CD4-positive, alpha-beta T cell (primary cell): Measurements from ENCODE around the gene SETD3. TPM values are rescaled to one million over a fixed set of nuclear protein-coding genes. Genes with fewer than 3 reads are reported as not detected.

Source experiments
- ATAC-seq: fragments of 200-7000 bp; cut with Tn5 transposase; one replicate; pipeline ENCODE4 v1.10.0; 2022; ENCODE audit warnings: mild to moderate bottlenecking; ENCODE audit not compliant: poor library complexity
- CTCF ChIA-PET: fragments of 350-600 bp; sonication (Branson Sonifier 250); formaldehyde crosslinking; loops from one replicate; lab custom pipeline; 2021; ENCODE audit warnings: antibody characterized with exemption, inconsistent platforms; lab: Charles Lee
- POLR2A ChIA-PET: fragments of 350-600 bp; sonication (Branson Sonifier 250); formaldehyde crosslinking; loops from one replicate; lab custom pipeline; 2021; ENCODE audit warnings: antibody characterized with exemption, inconsistent platforms; lab: Charles Lee
- DNase-seq, 14 experiments: peaks; one replicate each; pipeline ENCODE4 v3.0.0-alpha.2; 2013 to 2020; ENCODE audit warnings: mixed read lengths in 2 of 14
- H3K27ac ChIP-seq, 2 donors: one replicate each; pipeline versions ENCODE4 v1.5.1 to v1.7.0; 2013; ENCODE audit warnings: low read length in 2 of 2, low read depth in 1 of 2, mild to moderate bottlenecking in 1 of 2
- H3K27me3 ChIP-seq, 2 experiments: 1 replicate in 1 of 2; 2 replicates in 1 of 2; pipeline versions ENCODE4 v1.6.1 to v1.7.0; 2013; ENCODE audit warnings: low read length in 2 of 2, control low read depth in 1 of 2, mild to moderate bottlenecking in 1 of 2, moderate library complexity in 1 of 2; ENCODE audit not compliant: insufficient read depth in 2 of 2, control insufficient read depth in 1 of 2
- H3K36me3 ChIP-seq: one replicate; pipeline ENCODE4 v1.6.1; 2013; ENCODE audit warnings: low read length, control low read depth; ENCODE audit not compliant: insufficient read depth
- H3K4me1 ChIP-seq: one replicate; pipeline ENCODE4 v1.6.1; 2013; ENCODE audit warnings: low read length, control low read depth; ENCODE audit not compliant: insufficient read depth
- H3K4me3 ChIP-seq: one replicate; pipeline ENCODE4 v1.5.1; 2013; ENCODE audit warnings: mild to moderate bottlenecking, low read length, moderate library complexity
- H3K9me3 ChIP-seq, 2 experiments: 1 replicate in 1 of 2; 2 replicates in 1 of 2; pipeline versions ENCODE4 v1.6.1 to v1.7.0; 2013; ENCODE audit warnings: low read length in 2 of 2, mild to moderate bottlenecking in 2 of 2, control low read depth in 1 of 2, moderate library complexity in 1 of 2; ENCODE audit not compliant: control insufficient read depth in 1 of 2, insufficient read depth in 1 of 2
- H3K27ac Mint-ChIP-seq: one replicate; pipeline ENCODE4 v1.8.0; 2020; ENCODE audit warnings: mixed read lengths
- H3K27me3 Mint-ChIP-seq: one replicate; pipeline ENCODE4 v1.8.0; 2021; ENCODE audit warnings: mixed read lengths
- H3K36me3 Mint-ChIP-seq: one replicate; pipeline ENCODE4 v1.8.0; 2021; ENCODE audit warnings: low read depth, mixed read lengths
- H3K4me1 Mint-ChIP-seq: one replicate; pipeline ENCODE4 v1.8.0; 2021; ENCODE audit warnings: low read depth, mixed read lengths
- H3K4me3 Mint-ChIP-seq: one replicate; pipeline ENCODE4 v1.8.0; 2020; ENCODE audit warnings: mild to moderate bottlenecking, mixed read lengths
- H3K9me3 Mint-ChIP-seq: one replicate; pipeline ENCODE4 v1.8.0; 2020; ENCODE audit warnings: mixed read lengths
- intact Hi-C, 2 experiments: fragments of 100-400 bp; cut with DNase I in 1 of 2; cut with micrococcal nuclease in 1 of 2; formaldehyde crosslinking; loops; one replicate each; pipeline versions ENCODE4 v1.15.1 to v1.9.0; 2023 to 2025; cut with DNase I, micrococcal nuclease
- total RNA-seq, 174 experiments: library from RNA in 2 of 174; stranded (reverse) in 2 of 174; gene quantifications; one replicate each; pipeline ENCODE4 v1.2.3 and lab custom pipeline; 2021 to 2026
- TF ChIP-seq, protein P1 (sequence below): fragments of 200-600 bp; IDR thresholded peaks from one replicate; pipeline ENCODE4 v1.8.0; 2022; ENCODE audit warnings: antibody characterized with exemption, mild to moderate bottlenecking

Gene SETD3
- total RNA-seq, 2 experiments from 2014 or later: 46.1 to 51.4 TPM

DNA sequence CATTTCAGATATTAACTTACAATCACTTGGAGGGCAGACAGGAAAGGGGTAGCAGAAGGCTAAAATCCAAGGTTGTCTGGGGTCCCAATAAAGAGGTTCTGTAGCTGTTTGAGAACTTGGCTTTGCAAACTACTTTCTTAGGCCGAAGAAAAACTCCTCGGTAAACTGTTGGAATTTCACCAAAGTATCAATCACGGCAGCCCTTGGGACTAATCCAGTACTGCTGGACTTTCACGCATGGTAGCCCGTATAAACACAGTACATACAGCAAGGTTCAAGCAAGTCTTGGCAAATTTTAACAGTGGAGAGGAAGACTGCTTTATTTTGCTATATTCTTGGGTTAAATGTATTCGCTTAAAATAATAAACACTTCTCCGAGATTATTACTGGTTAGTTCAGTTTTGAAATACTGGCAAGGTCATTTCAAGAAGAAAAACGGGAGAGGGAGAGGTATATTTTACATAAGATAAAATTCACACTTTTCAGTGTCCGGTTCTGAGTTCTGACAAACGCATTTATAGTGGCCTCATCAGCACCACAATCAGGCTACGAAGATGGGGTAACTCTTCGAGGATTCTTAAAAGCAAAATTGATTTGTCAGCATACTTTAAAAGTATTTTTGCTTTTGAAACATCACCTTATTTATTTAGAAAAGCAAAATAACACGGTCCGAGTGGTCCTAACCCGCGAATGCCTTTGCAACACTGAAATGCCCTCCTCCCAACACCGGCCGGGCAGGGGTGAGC, 1.3 kb downstream of the SETD3 start:
- no peaks in the 10 kb centered on the region for H3K27me3 Mint-ChIP-seq
- H3K27ac ChIP-seq: no peak overlapping the region
- intact Hi-C loops: no loop called here
- CTCF ChIA-PET: no interaction called here
- peak overlapping the region; percentile 86 for H3K27ac Mint-ChIP-seq
- POLR2A ChIA-PET: interaction anchor here (2.2 kb wide), 1 partner anchor 205 kb away, joined by 17 read pairs; the partner anchor contains the start of gene CYP46A1
- DNase-seq (no peak), ATAC-seq (no peak)
- no peaks in the 10 kb centered on the region for H3K9me3 Mint-ChIP-seq
- no peaks in the 10 kb centered on the region for H3K9me3 ChIP-seq
- H3K27me3 ChIP-seq: no peaks in the 10 kb centered on the region
- H3K36me3 ChIP-seq: no peaks in the 10 kb centered on the region
- peaks cover 25% of the 10 kb centered on the region for H3K36me3 Mint-ChIP-seq
- peak overlapping the region; percentile 71 for H3K4me3 ChIP-seq
- H3K4me3 Mint-ChIP-seq: peak overlapping the region; percentile 97
- TF ChIP-seq, protein P1, sequence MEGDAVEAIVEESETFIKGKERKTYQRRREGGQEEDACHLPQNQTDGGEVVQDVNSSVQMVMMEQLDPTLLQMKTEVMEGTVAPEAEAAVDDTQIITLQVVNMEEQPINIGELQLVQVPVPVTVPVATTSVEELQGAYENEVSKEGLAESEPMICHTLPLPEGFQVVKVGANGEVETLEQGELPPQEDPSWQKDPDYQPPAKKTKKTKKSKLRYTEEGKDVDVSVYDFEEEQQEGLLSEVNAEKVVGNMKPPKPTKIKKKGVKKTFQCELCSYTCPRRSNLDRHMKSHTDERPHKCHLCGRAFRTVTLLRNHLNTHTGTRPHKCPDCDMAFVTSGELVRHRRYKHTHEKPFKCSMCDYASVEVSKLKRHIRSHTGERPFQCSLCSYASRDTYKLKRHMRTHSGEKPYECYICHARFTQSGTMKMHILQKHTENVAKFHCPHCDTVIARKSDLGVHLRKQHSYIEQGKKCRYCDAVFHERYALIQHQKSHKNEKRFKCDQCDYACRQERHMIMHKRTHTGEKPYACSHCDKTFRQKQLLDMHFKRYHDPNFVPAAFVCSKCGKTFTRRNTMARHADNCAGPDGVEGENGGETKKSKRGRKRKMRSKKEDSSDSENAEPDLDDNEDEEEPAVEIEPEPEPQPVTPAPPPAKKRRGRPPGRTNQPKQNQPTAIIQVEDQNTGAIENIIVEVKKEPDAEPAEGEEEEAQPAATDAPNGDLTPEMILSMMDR: no peak
- peaks cover 68% of the 10 kb centered on the region for H3K4me1 Mint-ChIP-seq
- peaks cover 27% of the 10 kb centered on the region for H3K4me1 ChIP-seq

GRCh38 chr14:99478128-99478527, 2.5 kb downstream of the SETD3 start:
- DNase-seq (no peak), ATAC-seq (no peak)
- H3K9me3 Mint-ChIP-seq: no peaks in the 10 kb centered on the region
- POLR2A ChIA-PET: no interaction called here
- TF ChIP-seq, protein P1: no peak
- Histone ChIP-seq H3K27ac (no peak overlapping the region), H3K36me3 (no peaks in the 10 kb centered on the region), H3K27me3 (no peaks in the 10 kb centered on the region), H3K4me3 (no peak overlapping the region), H3K4me1 (peaks cover 23% of the 10 kb centered on the region), H3K9me3 (no peaks in the 10 kb centered on the region)
- intact Hi-C loops: no loop called here
- CTCF ChIA-PET: no interaction called here
- H3K27me3 Mint-ChIP-seq: no peaks in the 10 kb centered on the region
- H3K27ac Mint-ChIP-seq: peak overlapping the region; percentile 6
- peak overlapping the region; percentile 97 for H3K4me3 Mint-ChIP-seq
- peaks cover 25% of the 10 kb centered on the region for H3K36me3 Mint-ChIP-seq
- H3K4me1 Mint-ChIP-seq: peaks cover 61% of the 10 kb centered on the region

GRCh38 chr14:99476864-99477263, 3.8 kb downstream of the SETD3 start:
- no peak overlapping the region for H3K27ac ChIP-seq

More at GRCh38 chr14:99476864-99477263, 3.8 kb downstream of the SETD3 start:
- no peaks in the 10 kb centered on the region for H3K27me3 Mint-ChIP-seq
- H3K9me3 Mint-ChIP-seq: no peaks in the 10 kb centered on the region
- Histone ChIP-seq H3K9me3 (no peaks in the 10 kb centered on the region), H3K27me3 (no peaks in the 10 kb centered on the region), H3K36me3 (no peaks in the 10 kb centered on the region), H3K4me3 (no peak overlapping the region), H3K4me1 (peaks cover 16% of the 10 kb centered on the region)
- H3K4me3 Mint-ChIP-seq: no peak overlapping the region
- intact Hi-C loops: no loop called here
- ChIA-PET CTCF (no interaction called here), POLR2A (interaction anchor here (1.1 kb wide), 1 partner anchor 9 kb away, joined by 3 read pairs; no protein-coding TSS in a partner anchor)
- H3K4me1 Mint-ChIP-seq: peaks cover 57% of the 10 kb centered on the region
- DNase-seq (peak in 2 of 14 experiments; percentile 32 to 33), ATAC-seq (no peak)
- TF ChIP-seq, protein P1: no peak
- H3K36me3 Mint-ChIP-seq: peaks cover 25% of the 10 kb centered on the region
- H3K27ac Mint-ChIP-seq: no peak overlapping the region
